HG03066 (cell line): ENCODE results near the gene SLC9A3.
"Not testable (repeated sequence)": the region's sequence is repeated elsewhere in the genome, so short reads cannot be mapped to it uniquely, and the experiment has no call there.

ENCODE experiments used
- ATAC-seq: cut with Tn5 transposase; IDR thresholded peaks from one replicate; pipeline ENCODE4 v1.9.1; 2021; ENCODE audit warnings: low read depth; ENCODE audit not compliant: unreplicated experiment

The SLC9A3 gene

GRCh38 chr5:478369-478981 lies 45.8 kb downstream of the SLC9A3 start:
- ATAC-seq = no peak

- ATAC-seq = no peak
These were observed 46.4 kb downstream of the SLC9A3 start for GRCh38 chr5:477871-478270.

- ATAC-seq = no peak
These were observed 47.0 kb downstream of the SLC9A3 start for GRCh38 chr5:477247-477646.

GRCh38 chr5:476814-477175 lies 47.5 kb downstream of the SLC9A3 start:
- ATAC-seq = no peak

- ATAC-seq = no peak
These were observed 48.0 kb downstream of the SLC9A3 start for GRCh38 chr5:476102-476813.

- no peak for ATAC-seq
These were observed 48.5 kb downstream of the SLC9A3 start for GRCh38 chr5:475704-476101.

GRCh38 chr5:474840-475661 lies 49.2 kb downstream of the SLC9A3 start:
- no peak for ATAC-seq

- not testable (repeated sequence) for ATAC-seq
These were observed 49.9 kb downstream of the SLC9A3 start for GRCh38 chr5:474232-474839.

GRCh38 chr5:473551-474192 lies 50.6 kb downstream of the SLC9A3 start:
- peak; percentile 34 for ATAC-seq

GRCh38 chr5:472656-473550 lies 51.3 kb downstream of the SLC9A3 start:
- peak; percentile 54 for ATAC-seq

- peak; percentile 8 for ATAC-seq
These were observed 52.1 kb downstream of the SLC9A3 start for GRCh38 chr5:472076-472655.

- ATAC-seq = no peak
These were observed 52.5 kb downstream of the SLC9A3 start for GRCh38 chr5:471750-472058.

GRCh38 chr5:470961-471749 lies 53.1 kb downstream of the SLC9A3 start:
- no peak for ATAC-seq

GRCh38 chr5:469752-470483 lies 54.3 kb downstream of the SLC9A3 start:
- ATAC-seq = no peak

GRCh38 chr5:468401-468800 lies 55.8 kb downstream of the SLC9A3 start:
- ATAC-seq = no peak

- ATAC-seq = no peak
These were observed 57.5 kb downstream of the SLC9A3 start for GRCh38 chr5:466661-467310.

GRCh38 chr5:465591-466403 lies 58.5 kb downstream of the SLC9A3 start:
- ATAC-seq = no peak
